SH-SY5Y (cell line): Measurements from ENCODE around the gene MGMT.

Source experiments
- GATA2 ChIP-seq: IDR thresholded peaks from 2 replicates; pipeline ENCODE4 v1.6.1; 2011; ENCODE audit warnings: mild to moderate bottlenecking, low read depth, low read length
- GATA3 ChIP-seq: IDR thresholded peaks from 2 replicates; pipeline ENCODE4 v1.6.1; 2011; ENCODE audit warnings: low read depth, mild to moderate bottlenecking, low read length, moderate library complexity

- TF ChIP-seq GATA3 (no peak), GATA2 (no peak)
These were observed 17.1 kb upstream of the MGMT start for GRCh38 chr10:129449893-129450292.
